H9 (cell line): Measurements from ENCODE around the gene ANKRD11. TPM values are rescaled to one million over a fixed set of nuclear protein-coding genes. Genes with fewer than 3 reads are reported as not detected.

Source experiments
- DNase-seq: peaks from one replicate; pipeline ENCODE4 v3.0.0-alpha.2; 2017
- H2AFZ ChIP-seq: one replicate; pipeline ENCODE4 v1.6.1; 2013; ENCODE audit warnings: mild to moderate bottlenecking, low read length, control low read depth, moderate library complexity
- H2AK5ac ChIP-seq: 2 replicates; pipeline ENCODE4 v1.6.1; 2013; ENCODE audit warnings: low read length, control low read depth, mixed read lengths; ENCODE audit not compliant: insufficient read length
- H2BK120ac ChIP-seq: one replicate; pipeline ENCODE4 v1.6.1; 2013; ENCODE audit warnings: low read depth, mild to moderate bottlenecking, low read length, control low read depth, inconsistent platforms; ENCODE audit not compliant: poor library complexity, severe bottlenecking
- H2BK12ac ChIP-seq: 2 replicates; pipeline ENCODE4 v1.6.1; 2013; ENCODE audit warnings: low read length, control low read depth, mixed read lengths, low read depth; ENCODE audit not compliant: insufficient read length
- H2BK15ac ChIP-seq: 2 replicates; pipeline ENCODE4 v1.6.1; 2013; ENCODE audit warnings: low read depth, low read length, control low read depth
- H2BK20ac ChIP-seq: one replicate; pipeline ENCODE4 v1.6.1; 2013; ENCODE audit warnings: low read depth, mild to moderate bottlenecking, low read length, control low read depth, inconsistent platforms; ENCODE audit not compliant: poor library complexity, severe bottlenecking
- H2BK5ac ChIP-seq: 2 replicates; pipeline ENCODE4 v1.6.1; 2013; ENCODE audit warnings: low read length, control low read depth, mixed read lengths; ENCODE audit not compliant: insufficient read length
- H3K14ac ChIP-seq: 2 replicates; pipeline ENCODE4 v1.6.1; 2013; ENCODE audit warnings: low read length, control low read depth; ENCODE audit not compliant: insufficient read depth
- H3K18ac ChIP-seq: 2 replicates; pipeline ENCODE4 v1.6.1; 2013; ENCODE audit warnings: low read depth, mild to moderate bottlenecking, mixed read lengths, low read length, control low read depth; ENCODE audit not compliant: insufficient read length
- H3K23ac ChIP-seq: 2 replicates; pipeline ENCODE4 v1.6.1; 2013; ENCODE audit warnings: low read length, control low read depth, mixed read lengths, low read depth; ENCODE audit not compliant: insufficient read length
- H3K23me2 ChIP-seq: 2 replicates; pipeline ENCODE4 v1.6.1; 2013; ENCODE audit warnings: low read depth, mild to moderate bottlenecking, mixed read lengths, low read length, control low read depth; ENCODE audit not compliant: insufficient read length, poor library complexity, severe bottlenecking
- H3K27ac ChIP-seq: 2 replicates; pipeline ENCODE4 v1.5.1; 2013; ENCODE audit warnings: low read length, control low read depth, mixed read lengths, low read depth; ENCODE audit not compliant: insufficient read length
- H3K27me3 ChIP-seq: 2 replicates; pipeline ENCODE4 v1.6.1; 2013; ENCODE audit warnings: low read length, control low read depth, inconsistent platforms; ENCODE audit not compliant: insufficient read depth
- H3K4ac ChIP-seq: 2 replicates; pipeline ENCODE4 v1.6.1; 2013; ENCODE audit warnings: low read depth, mild to moderate bottlenecking, control low read depth, inconsistent platforms, low read length, moderate library complexity
- H3K4me1 ChIP-seq: 2 replicates; pipeline ENCODE4 v1.6.1; 2013; ENCODE audit warnings: low read length, control low read depth, inconsistent platforms; ENCODE audit not compliant: insufficient read depth
- H3K4me2 ChIP-seq: 2 replicates; pipeline ENCODE4 v1.6.1; 2013; ENCODE audit warnings: low read length, control low read depth, mixed read lengths; ENCODE audit not compliant: insufficient read length, insufficient read depth
- H3K56ac ChIP-seq: 2 replicates; pipeline ENCODE4 v1.6.1; 2013; ENCODE audit warnings: low read depth, mild to moderate bottlenecking, mixed read lengths, low read length, control low read depth; ENCODE audit not compliant: insufficient read length
- H3K79me1 ChIP-seq: 2 replicates; pipeline ENCODE4 v1.6.1; 2013; ENCODE audit warnings: low read depth, mild to moderate bottlenecking, moderate library complexity, low read length, control low read depth, inconsistent platforms; ENCODE audit not compliant: insufficient read depth, poor library complexity, severe bottlenecking
- H3K79me2 ChIP-seq: 2 replicates; pipeline ENCODE4 v1.6.1; 2013; ENCODE audit warnings: low read length, control low read depth, inconsistent platforms; ENCODE audit not compliant: insufficient read depth
- H3K9ac ChIP-seq: 2 replicates; pipeline ENCODE4 v1.6.1; 2013; ENCODE audit warnings: low read length, control low read depth, mixed read lengths; ENCODE audit not compliant: insufficient read length; ENCODE audit errors: extremely low read depth
- H3K9me3 ChIP-seq: one replicate; pipeline ENCODE4 v1.6.1; 2013; ENCODE audit warnings: low read depth, low read length, inconsistent platforms; ENCODE audit not compliant: control insufficient read depth
- H3T11ph ChIP-seq: one replicate; pipeline ENCODE4 v1.6.1; 2013; ENCODE audit warnings: mild to moderate bottlenecking, low read length, control low read depth, inconsistent platforms
- H4K20me1 ChIP-seq: one replicate; pipeline ENCODE4 v1.6.1; 2013; ENCODE audit not compliant: control insufficient read depth, insufficient read length, insufficient read depth
- H4K5ac ChIP-seq: 2 replicates; pipeline ENCODE4 v1.6.1; 2013; ENCODE audit warnings: low read depth, mild to moderate bottlenecking, mixed read lengths, low read length, control low read depth; ENCODE audit not compliant: insufficient read length
- H4K8ac ChIP-seq: replicated peaks from 2 replicates; pipeline ENCODE4 v1.6.1; 2013; ENCODE audit warnings: low read length, control low read depth, mixed read lengths, low read depth; ENCODE audit not compliant: insufficient read length
- H4K91ac ChIP-seq: 2 replicates; pipeline ENCODE4 v1.6.1; 2013; ENCODE audit warnings: low read depth, mild to moderate bottlenecking, moderate library complexity, mixed read lengths, low read length, control low read depth; ENCODE audit not compliant: insufficient read length
- H3K27ac Mint-ChIP-seq, 3 experiments: 2 replicates in 2 of 3; 3 replicates in 1 of 3; pipeline ENCODE4 v1.8.0; 2020 to 2021; ENCODE audit warnings: mixed read lengths in 3 of 3, mild to moderate bottlenecking in 1 of 3, moderate library complexity in 1 of 3
- H3K27me3 Mint-ChIP-seq: 2 replicates; pipeline ENCODE4 v1.8.0; 2021; ENCODE audit warnings: low read depth, mild to moderate bottlenecking, moderate library complexity, mixed read lengths
- H3K36me3 Mint-ChIP-seq, 3 experiments: 2 replicates in 2 of 3; 3 replicates in 1 of 3; pipeline ENCODE4 v1.8.0; 2020 to 2021; ENCODE audit warnings: low read depth in 3 of 3, mixed read lengths in 3 of 3; ENCODE audit not compliant: insufficient read depth in 1 of 3
- H3K4me1 Mint-ChIP-seq, 2 experiments: 2 replicates each; pipeline ENCODE4 v1.8.0; 2020; ENCODE audit warnings: mixed read lengths in 2 of 2
- H3K4me3 Mint-ChIP-seq, 2 experiments: 2 replicates in 1 of 2; 3 replicates in 1 of 2; pipeline ENCODE4 v1.8.0; 2020 to 2021; ENCODE audit warnings: mild to moderate bottlenecking in 2 of 2, mixed read lengths in 2 of 2, moderate library complexity in 1 of 2
- H3K9me3 Mint-ChIP-seq, 2 experiments: 2 replicates in 1 of 2; 3 replicates in 1 of 2; pipeline ENCODE4 v1.8.0; 2020; ENCODE audit warnings: mild to moderate bottlenecking in 2 of 2, mixed read lengths in 2 of 2, moderate library complexity in 1 of 2
- CTCF ChIP-seq: fragments of 200-600 bp; sonication (generic); conservative IDR thresholded peaks from 3 replicates; pipeline ENCODE4 v1.8.0; 2021; ENCODE audit warnings: antibody characterized with exemption, mild to moderate bottlenecking
- WGBS: extraction: QIAGEN DNeasy Blood & Tissue Kit; methylation state at CpG from one replicate; pipeline ENCODE4 v1.1.7; 2013; ENCODE audit warnings: missing lambda C conversion rate, low lambda C conversion rate, mixed read lengths; ENCODE audit not compliant: insufficient read length; ENCODE audit errors: extremely low coverage; 5-methylcytosine and 5-hydroxymethylcytosine counted together
- total RNA-seq: library from RNA; stranded (reverse); gene quantifications from 2 replicates; pipeline ENCODE4 v1.2.1, GENCODE V29; 2021

Gene ANKRD11
- total RNA-seq, 1 experiment from 2014 or later: 181 TPM

- Histone ChIP-seq H3K4me1 (peaks cover 5% of the 10 kb centered on the region; the same call in 1 of the 2 replicates), H3K27ac (no peak overlapping the region)
Measured at GRCh38 chr16:89297910-89298545, 192.3 kb downstream of the ANKRD11 start.

More at GRCh38 chr16:89297910-89298545, 192.3 kb downstream of the ANKRD11 start:
- H2BK120ac ChIP-seq: no peak overlapping the region
- no peaks in the 10 kb centered on the region for H3K9me3 ChIP-seq
- no peaks in the 10 kb centered on the region for H4K20me1 ChIP-seq
- H2AFZ ChIP-seq: no peak overlapping the region
- no peaks in the 10 kb centered on the region for H3K23me2 ChIP-seq
- Mint-ChIP-seq H3K36me3 (peaks cover 15 to 22% (median 20%) of the 10 kb centered on the region in 3 experiments), H3K4me3 (no peak overlapping the region; a peak in 1 of 5 replicates), H3K4me1 (peaks cover 41 to 53% of the 10 kb centered on the region in 2 experiments), H3K27ac (peak overlapping the region in 2 of 3 experiments; percentile 94; a peak in 5 of 7 replicates), H3K27me3 (no peaks in the 10 kb centered on the region; the same call in 1 of the 2 replicates), H3K9me3 (no peaks in the 10 kb centered on the region)
- no peak overlapping the region for H3K56ac ChIP-seq
- no peaks in the 10 kb centered on the region for H3K79me1 ChIP-seq
- no peak overlapping the region for H4K8ac ChIP-seq
- no peaks in the 10 kb centered on the region for H3K27me3 ChIP-seq
- no peak overlapping the region for H2AK5ac ChIP-seq
- H3K4ac ChIP-seq: no peak overlapping the region
- no peak overlapping the region for H2BK5ac ChIP-seq
- H3K14ac ChIP-seq: no peak overlapping the region
- no peak for DNase-seq
- H3T11ph ChIP-seq: no peak overlapping the region
- H2BK12ac ChIP-seq: no peak overlapping the region
- no CpG with 5 or more reads among the region's 17 CpGs for WGBS
- no peak overlapping the region for H2BK20ac ChIP-seq
- no peak overlapping the region for H3K18ac ChIP-seq
- no peaks in the 10 kb centered on the region; the same call in 1 of the 2 replicates for H3K79me2 ChIP-seq
- no peak overlapping the region for H3K23ac ChIP-seq
- TF ChIP-seq CTCF: no peak
- H2BK15ac ChIP-seq: no peak overlapping the region
- no peak overlapping the region for H3K9ac ChIP-seq
- H4K91ac ChIP-seq: no peak overlapping the region
- no peak overlapping the region for H3K4me2 ChIP-seq
- H4K5ac ChIP-seq: no peak overlapping the region
